GM21576 (cell line): ENCODE measurements around the gene ITM2B.

Experiments
- ATAC-seq: cut with Tn5 transposase; IDR thresholded peaks from one replicate; pipeline ENCODE4 v1.9.1; 2021; ENCODE audit warnings: mild to moderate bottlenecking, moderate library complexity; ENCODE audit not compliant: unreplicated experiment

ITM2B gene

GRCh38 chr13:48302871-48303358, 69.9 kb downstream of the ITM2B start:
- ATAC-seq, result peak; percentile 7

DNA sequence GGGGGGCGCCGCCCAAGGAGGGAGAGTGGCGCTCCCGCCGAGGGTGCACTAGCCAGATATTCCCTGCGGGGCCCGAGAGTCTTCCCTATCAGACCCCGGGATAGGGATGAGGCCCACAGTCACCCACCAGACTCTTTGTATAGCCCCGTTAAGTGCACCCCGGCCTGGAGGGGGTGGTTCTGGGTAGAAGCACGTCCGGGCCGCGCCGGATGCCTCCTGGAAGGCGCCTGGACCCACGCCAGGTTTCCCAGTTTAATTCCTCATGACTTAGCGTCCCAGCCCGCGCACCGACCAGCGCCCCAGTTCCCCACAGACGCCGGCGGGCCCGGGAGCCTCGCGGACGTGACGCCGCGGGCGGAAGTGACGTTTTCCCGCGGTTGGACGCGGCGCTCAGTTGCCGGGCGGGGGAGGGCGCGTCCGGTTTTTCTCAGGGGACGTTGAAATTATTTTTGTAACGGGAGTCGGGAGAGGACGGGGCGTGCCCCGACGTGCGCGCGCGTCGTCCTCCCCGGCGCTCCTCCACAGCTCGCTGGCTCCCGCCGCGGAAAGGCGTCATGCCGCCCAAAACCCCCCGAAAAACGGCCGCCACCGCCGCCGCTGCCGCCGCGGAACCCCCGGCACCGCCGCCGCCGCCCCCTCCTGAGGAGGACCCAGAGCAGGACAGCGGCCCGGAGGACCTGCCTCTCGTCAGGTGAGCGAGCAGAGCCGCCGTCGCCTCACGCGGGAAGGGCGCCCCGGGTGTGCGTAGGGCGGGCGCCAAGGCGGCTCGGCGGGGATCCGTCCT, 70.5 kb downstream of the ITM2B start, which contains the start of gene RB1:
Gene RB1, plus strand, starts transcription at position 393 of the 784 bp plus-strand sequence. Its CDS starts 162 bp downstream, at position 555.
- peak; percentile 64 for ATAC-seq

GRCh38 chr13:48304143-48304876, 71.3 kb downstream of the ITM2B start:
- ATAC-seq, result peak; percentile 81

DNA sequence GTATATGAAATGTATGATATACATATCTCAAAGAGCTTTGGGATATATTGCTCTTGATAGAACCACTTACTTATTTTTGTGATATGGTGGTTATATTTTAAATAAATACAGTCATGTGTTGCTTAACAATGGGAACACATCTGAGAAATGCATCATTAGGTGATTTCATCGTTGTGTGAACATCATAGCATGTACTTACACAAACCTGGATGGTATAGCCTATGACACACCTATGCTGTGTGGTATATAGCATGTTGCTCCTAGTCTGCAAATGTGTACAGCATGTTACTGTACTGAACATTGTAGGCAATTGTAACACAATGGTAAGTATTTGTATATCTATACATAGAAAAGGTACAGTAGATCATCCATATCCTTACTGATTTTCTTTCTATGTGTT, 78.2 kb downstream of the ITM2B start:
- ATAC-seq, result no peak

DNA sequence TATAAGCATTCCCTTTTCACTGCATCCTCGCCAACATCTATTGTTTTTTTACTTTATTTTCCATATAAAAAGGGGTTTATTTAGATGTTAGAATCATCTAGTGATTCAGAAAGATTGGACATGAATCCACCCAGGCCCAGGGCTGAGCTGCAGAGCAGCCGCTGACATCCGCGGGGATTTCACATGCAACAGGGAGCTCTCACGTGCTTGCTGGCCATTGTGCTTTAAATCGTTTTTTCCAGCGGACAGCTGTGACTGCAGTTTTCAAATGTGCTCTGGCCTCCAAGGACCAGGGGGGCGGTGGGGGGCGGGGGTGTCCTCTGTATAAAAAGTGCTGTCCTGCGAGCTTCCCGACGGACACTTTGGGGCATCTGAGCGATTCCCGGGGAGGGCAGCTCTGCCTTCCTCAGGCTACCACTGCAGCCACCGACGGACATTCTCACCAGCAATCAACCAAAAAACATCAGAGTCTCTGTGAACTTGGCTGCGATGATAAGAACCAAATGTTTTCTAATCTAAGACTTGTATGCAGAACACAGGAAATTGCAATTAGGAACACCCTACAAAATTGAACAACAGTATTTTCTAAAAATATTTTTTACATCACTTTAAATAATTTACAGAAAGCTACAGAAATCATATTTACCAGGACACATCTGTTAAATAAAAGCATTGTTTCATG, 83.1 kb downstream of the ITM2B start:
- ATAC-seq, result no peak

DNA sequence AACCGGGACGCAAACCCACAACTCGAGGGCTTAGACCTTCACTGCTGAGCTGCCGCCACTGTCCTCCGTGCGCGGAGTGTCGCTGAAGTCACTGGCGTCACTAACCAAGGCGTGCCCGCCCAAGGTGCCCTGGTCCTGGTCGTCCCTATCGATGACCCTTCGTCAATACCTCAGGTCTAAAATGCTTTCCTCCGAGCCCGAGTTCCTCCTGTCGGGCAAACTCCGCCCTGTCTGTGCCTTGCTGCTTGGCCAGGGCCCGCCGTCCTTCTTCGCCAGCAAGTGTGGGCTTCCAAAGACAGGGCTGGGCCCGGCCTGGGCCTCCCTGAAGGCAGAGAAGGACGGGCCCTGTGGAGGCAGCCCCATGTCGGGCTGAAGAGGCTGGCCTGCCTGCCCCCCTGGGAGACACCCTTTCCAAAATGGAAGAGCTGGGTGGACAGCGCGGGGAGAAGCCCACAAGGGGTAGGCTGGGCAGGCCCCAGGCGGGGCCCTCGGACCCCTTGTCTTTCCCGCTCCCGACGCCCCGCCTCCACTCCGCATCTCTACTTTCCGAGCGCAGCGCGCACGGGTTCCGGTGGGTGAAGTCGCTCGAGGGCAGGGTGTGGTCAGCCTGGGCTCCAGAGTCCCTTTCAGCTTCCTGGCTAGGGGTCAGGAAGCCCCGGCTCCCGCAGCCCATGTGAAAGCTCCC, 84.0 kb downstream of the ITM2B start:
- no peak for ATAC-seq

DNA sequence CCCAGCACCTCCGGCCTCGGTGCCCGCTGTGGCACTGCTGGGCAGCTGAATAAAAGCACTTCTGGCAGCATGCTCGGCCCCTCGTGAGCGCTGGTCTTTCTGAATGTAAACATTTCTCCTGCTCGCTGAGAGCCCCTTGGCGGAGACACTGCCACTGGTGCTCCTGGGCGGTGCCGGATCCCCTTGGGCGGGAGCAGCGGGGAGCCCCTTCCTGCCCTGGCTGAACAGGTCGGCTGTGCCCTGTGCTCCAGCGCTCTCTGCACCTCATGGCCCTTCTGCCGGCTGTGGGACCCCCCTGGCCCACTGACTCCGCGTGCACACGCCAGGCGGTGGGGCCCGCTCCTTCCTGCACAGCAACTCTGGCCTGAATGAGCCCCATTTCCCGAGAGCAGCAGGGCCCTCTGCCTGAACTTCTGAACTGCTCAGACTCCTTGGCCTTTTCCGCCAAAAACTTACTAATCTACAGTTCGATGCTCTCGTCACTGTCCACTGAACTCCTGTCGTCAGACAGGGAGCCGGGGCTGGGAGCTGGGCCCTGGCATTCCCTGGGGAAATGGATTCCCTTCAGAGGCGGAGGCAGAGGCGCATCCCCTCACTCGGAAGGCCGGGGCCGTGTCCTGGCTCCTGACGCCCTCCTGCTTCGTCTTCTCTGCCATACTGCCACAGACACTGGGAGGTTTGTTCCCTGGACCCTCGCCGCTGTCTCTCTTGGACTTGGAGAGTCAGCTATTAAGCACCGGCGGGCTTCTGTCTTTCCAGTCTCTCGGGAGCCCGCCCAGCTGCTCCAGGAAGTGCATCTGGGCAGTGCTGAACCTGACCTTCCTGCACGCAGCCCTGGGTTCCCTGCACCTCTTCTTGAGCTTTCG, 84.7 kb downstream of the ITM2B start:
- ATAC-seq, result no peak

- no peak for ATAC-seq
Observed at GRCh38 chr13:48318377-48318811, 85.4 kb downstream of the ITM2B start.

GRCh38 chr13:48318821-48319511, 86.0 kb downstream of the ITM2B start:
- ATAC-seq, result no peak
